K562 (cell line): ENCODE data around the gene GNAI2. TPM values are rescaled to one million over a fixed set of nuclear protein-coding genes. Genes with fewer than 3 reads are reported as not detected.

Experiments
- ATAC-seq: fragments of 200-7000 bp; cut with Tn5 transposase; 3 replicates; pipeline ENCODE4 v1.9.1; 2020; ENCODE audit warnings: moderate library complexity
- BruUV-seq: library from RNA; stranded (reverse); fragments of 400-500 nt; replicated peaks from 2 replicates; lab custom pipeline; 2021; lab: Mats Ljungman, UMichigan
- CTCF ChIA-PET: fragments of 300-600 bp; formaldehyde crosslinking; extraction: SDS; loops from one replicate; lab custom pipeline; 2021; ENCODE audit warnings: low intra/inter-chr PET ratio; lab: Yijun Ruan, JAX
- POLR2A ChIA-PET: fragments of 300-600, 350-650 bp; sonication (Branson Sonifier 250); formaldehyde crosslinking; extraction: SDS; loops from one replicate; lab custom pipeline; 2021; ENCODE audit warnings: antibody characterized with exemption, inconsistent platforms; lab: Yijun Ruan, JAX
- DNase-seq, 4 experiments: peaks; one replicate each; pipeline versions ENCODE4 v3.0.0 to v3.0.0-alpha.2; 2011 to 2018; ENCODE audit warnings: low spot score in 3 of 4, mixed read lengths in 3 of 4; ENCODE audit errors: extremely low read depth in 1 of 4
- FAIRE-seq: peaks from 2 replicates; lab custom pipeline; 2011; peaks lifted over from hg19 to GRCh38; lab: Jason Lieb, UNC
- H2AFZ ChIP-seq: 2 replicates; pipeline ENCODE4 v1.6.0; 2011; ENCODE audit warnings: low read depth, low read length, control low read depth, inconsistent platforms
- H3K27ac ChIP-seq: fragments of 200-600 bp; 3 replicates; pipeline ENCODE4 v1.8.0; 2011; ENCODE audit warnings: low read depth, mild to moderate bottlenecking, control low read depth, inconsistent platforms, low read length, moderate library complexity, mixed read lengths; ENCODE audit errors: extremely low read depth
- H3K27me3 ChIP-seq, 2 experiments: fragments of 300-600 bp in 1 of 2; 2 replicates in 1 of 2; 3 replicates in 1 of 2; pipeline versions ENCODE4 v1.6.0 to v1.8.0; 2011; ENCODE audit warnings: inconsistent platforms in 2 of 2, low read length in 2 of 2, mild to moderate bottlenecking in 1 of 2, mixed read lengths in 1 of 2, moderate library complexity in 1 of 2; ENCODE audit not compliant: control insufficient read depth in 2 of 2, insufficient read depth in 2 of 2
- H3K36me3 ChIP-seq: fragments of 300-600 bp; 3 replicates; pipeline ENCODE4 v1.8.0; 2011; ENCODE audit warnings: mild to moderate bottlenecking, low read length, inconsistent platforms; ENCODE audit not compliant: control insufficient read depth, insufficient read depth
- H3K4me1 ChIP-seq, 2 experiments: fragments of 200-600 bp in 1 of 2; replicated peaks in 1 of 2; 2 replicates in 1 of 2; 3 replicates in 1 of 2; pipeline versions ENCODE4 v1.5.1 to v1.8.0; 2011; ENCODE audit warnings: inconsistent platforms in 2 of 2, low read length in 2 of 2, mild to moderate bottlenecking in 1 of 2, mixed read lengths in 1 of 2, moderate library complexity in 1 of 2; ENCODE audit not compliant: control insufficient read depth in 2 of 2, insufficient read depth in 2 of 2
- H3K4me2 ChIP-seq: 2 replicates; pipeline ENCODE4 v1.6.1; 2011; ENCODE audit warnings: low read length, control low read depth, inconsistent platforms, mixed read lengths; ENCODE audit not compliant: insufficient read depth
- H3K4me3 ChIP-seq: fragments of 200-600 bp; sonication (generic), shearing (Covaris generic); 2 replicates; pipeline ENCODE4 v1.5.1; 2016; ENCODE audit warnings: control low read depth, inconsistent platforms
- H3K79me2 ChIP-seq: fragments of 200-600 bp; 3 replicates; pipeline ENCODE4 v1.8.0; 2011; ENCODE audit warnings: low read length, inconsistent platforms; ENCODE audit not compliant: control insufficient read depth, insufficient read depth
- H3K9ac ChIP-seq, 2 experiments: 2 replicates each; pipeline versions ENCODE4 v1.6.0 to v1.6.1; 2011; ENCODE audit warnings: low read depth in 2 of 2, low read length in 2 of 2, control low read depth in 1 of 2, inconsistent platforms in 1 of 2, mild to moderate bottlenecking in 1 of 2, mixed read lengths in 1 of 2; ENCODE audit not compliant: insufficient read depth in 1 of 2
- H3K9me1 ChIP-seq: one replicate; pipeline ENCODE4 v1.6.0; 2011; ENCODE audit warnings: inconsistent platforms, mild to moderate bottlenecking, low read length, moderate library complexity; ENCODE audit not compliant: control insufficient read depth, insufficient read depth
- H3K9me3 ChIP-seq: replicated peaks from 2 replicates; pipeline ENCODE4 v1.5.1; 2011; ENCODE audit warnings: low read depth, low read length, inconsistent platforms; ENCODE audit not compliant: control insufficient read depth, insufficient read depth
- H4K20me1 ChIP-seq: replicated peaks from 2 replicates; pipeline ENCODE4 v1.6.1; 2011; ENCODE audit warnings: low read length, inconsistent platforms, mixed read lengths; ENCODE audit not compliant: control insufficient read depth, insufficient read depth
- E2F8 ChIP-seq: fragments of 450-650 bp; IDR thresholded peaks from 2 replicates; pipeline ENCODE4 v1.7.1; 2018; ENCODE audit warnings: mild to moderate bottlenecking, low read depth; ENCODE audit not compliant: partially characterized antibody
- FOS ChIP-seq: IDR thresholded peaks from 3 replicates; pipeline ENCODE4 v1.6.1; 2011; ENCODE audit not compliant: insufficient read length; ENCODE audit errors: extremely low read depth
- HCFC1 ChIP-seq: IDR thresholded peaks from 2 replicates; pipeline ENCODE4 v1.6.1; 2012; ENCODE audit warnings: low read depth, low read length, improper control_type of control experiment
- PHF8 ChIP-seq: fragments of 200-600 bp; sonication (generic); IDR thresholded peaks from 2 replicates; pipeline ENCODE4 v1.6.1; 2012; ENCODE audit warnings: mixed run types, mild to moderate bottlenecking, inconsistent platforms, low read length, moderate library complexity, borderline replicate concordance
- SMAD1 ChIP-seq: fragments of 150-350 bp; IDR thresholded peaks from 2 replicates; pipeline ENCODE4 v1.6.1; 2014; ENCODE audit warnings: low read length, low read depth; ENCODE audit not compliant: partially characterized antibody
- ZNF24 ChIP-seq: fragments of 450-650 bp; IDR thresholded peaks from 2 replicates; pipeline ENCODE4 v1.6.1; 2016
- ZNF41 ChIP-seq: fragments of 250-450 bp; sonication (Bioruptor Pico); conservative IDR thresholded peaks from 2 replicates; pipeline ENCODE4 v1.4.0; 2020; ENCODE audit warnings: mild to moderate bottlenecking
- WGBS: fragments of 100-300 bp; shearing (Covaris generic); methylation state at CpG from one replicate; pipeline ENCODE4 v1.1.6; 2016; ENCODE audit warnings: low coverage, mixed read lengths; ENCODE audit not compliant: insufficient coverage; ENCODE audit errors: missing lambda C conversion rate; 5-methylcytosine and 5-hydroxymethylcytosine counted together
- in situ Hi-C: fragments of 300-500 bp; cut with MboI; formaldehyde crosslinking; loops from 4 replicates; pipeline ENCODE4 v1.15.0; 2018; ENCODE audit warnings: inconsistent platforms, mixed read lengths
- intact Hi-C: fragments of 100-400 bp; cut with micrococcal nuclease; formaldehyde crosslinking; loops from 2 replicates; pipeline ENCODE4 v1.14.2; 2022
- polyA plus RNA-seq, 8 experiments: library from polyadenylated mRNA; depleted of rRNA in 4 of 8; stranded (reverse) in 5 of 8; unstranded in 3 of 8; fragments of >200 nt; fragmentation: Nextera tagmentation in 2 of 8; fragmentation: Illumina TruSeq in 1 of 8; extraction: Ambion mirVana in 2 of 8; extraction: Trizol in 1 of 8; gene quantifications; 2 replicates each; pipeline versions ENCODE4 v1.2.1 to v1.2.3, GENCODE V29; 2011 to 2014; ENCODE audit warnings: inconsistent platforms in 1 of 8, missing spikeins in 1 of 8
- total RNA-seq, 7 experiments: library from RNA; depleted of rRNA in 6 of 7; stranded (reverse); fragments of >200 nt in 6 of 7; fragmentation: Illumina TruSeq in 2 of 7; extraction: Trizol in 2 of 7; gene quantifications; 2 replicates each; pipeline versions ENCODE4 v1.2.1 to v1.2.3, GENCODE V29; 2011 to 2021; ENCODE audit warnings: low replicate concordance in 1 of 7

The GNAI2 gene
- total and polyA plus RNA-seq, 9 of the 15 experiments (the other 6 are each of a cell fraction or from before 2014, with no cell fraction given) = 1.1 to 72.2 (median 42.7) TPM

GRCh38 chr3:50269460-50269859 is 33.5 kb downstream of the GNAI2 start (continued):
- no peak for TF ChIP-seq E2F8
- no peak for TF ChIP-seq HCFC1

- H3K9ac ChIP-seq = peak overlapping the region in 1 of 2 experiments; percentile 26; a peak in 2 of 4 replicates
- no peak for TF ChIP-seq PHF8
- no peak for TF ChIP-seq ZNF41
- TF ChIP-seq ZNF24 = no peak
- TF ChIP-seq SMAD1 = no peak
- no peak for TF ChIP-seq FOS
Measured at GRCh38 chr3:50269977-50270413, 34.0 kb downstream of the GNAI2 start.

More at GRCh38 chr3:50269977-50270413, 34.0 kb downstream of the GNAI2 start:
- Histone ChIP-seq H3K4me3 (no peak overlapping the region), H3K27me3 (no peaks in the 10 kb centered on the region), H4K20me1 (no peaks in the 10 kb centered on the region; the same call in 1 of the 2 replicates), H3K4me1 (peaks cover 4 to 64% of the 10 kb centered on the region in 2 experiments; a peak in 3 of 5 replicates), H2AFZ (no peak overlapping the region), H3K9me3 (no peaks in the 10 kb centered on the region), H3K36me3 (no peaks in the 10 kb centered on the region), H3K4me2 (no peak overlapping the region), H3K27ac (no peak overlapping the region), H3K9me1 (no peaks in the 10 kb centered on the region), H3K79me2 (no peaks in the 10 kb centered on the region)
- ChIA-PET POLR2A (interaction anchor here (0.6 to 1.0 kb wide), 3 partner anchors 24 to 104 kb away, joined by 3 to 4 read pairs (median 3); no protein-coding TSS in a partner anchor), CTCF (interaction anchor here (0.6 kb wide), 1 partner anchor 43 kb away, joined by 3 read pairs; no protein-coding TSS in a partner anchor)
- FAIRE-seq (no peak), ATAC-seq (no peak), DNase-seq (no peak)
- BruUV-seq = no TSS peak
- in situ Hi-C loops (loop anchor here (5.0 kb wide), 2 partner anchors 43 to 78 kb away; partner anchors contain the start of gene GNAT1), intact Hi-C loops (loop anchor here (5.0 kb wide), 1 partner anchor 148 kb away; no protein-coding TSS in a partner anchor)
- 67% methylated on average over 6 of the region's 8 CpGs for WGBS
